HCT116 (cell line): ENCODE measurements around the gene ZNF230. TPM values are rescaled to one million over a fixed set of nuclear protein-coding genes. Genes with fewer than 3 reads are reported as not detected.
A peak's percentile ranks its signal among the peaks of the same experiment; 100 is the strongest.

ENCODE experiments used
- ATAC-seq: fragments of 200-7000 bp; cut with Tn5 transposase; 2 replicates; pipeline ENCODE4 v1.9.1; 2020; ENCODE audit warnings: mild to moderate bottlenecking, moderate library complexity
- BruUV-seq: library from RNA; stranded (reverse); fragments of 400-500 nt; replicated peaks from 2 replicates; lab custom pipeline; 2021; lab: Mats Ljungman, UMichigan
- CTCF ChIA-PET: fragments of 300-600 bp; sonication (Branson Sonifier 250); formaldehyde crosslinking; loops from one replicate; lab custom pipeline; 2021; ENCODE audit warnings: antibody characterized with exemption; lab: Charles Lee
- POLR2A ChIA-PET: fragments of 300-600, 350-600 bp; sonication (Branson Sonifier 250); formaldehyde crosslinking; loops from one replicate; lab custom pipeline; 2021; ENCODE audit warnings: antibody characterized with exemption; lab: Charles Lee
- RAD21 ChIA-PET, 2 experiments: fragments of 300-600 bp; sonication (Branson Sonifier 250); formaldehyde crosslinking; loops; one replicate each; lab custom pipeline; 2023; ENCODE audit warnings: low total read pairs in 2 of 2; ENCODE audit not compliant: uncharacterized antibody in 2 of 2, unreplicated experiment in 2 of 2, low non-redundant PET in 1 of 2; lab: Charles Lee
- DNase-seq: peaks from one replicate; pipeline ENCODE4 v3.0.0-alpha.2; 2010; ENCODE audit warnings: low read depth, low spot score
- H2AFZ ChIP-seq: fragments of 200-600 bp; shearing (Covaris generic), sonication (generic); 2 replicates; pipeline ENCODE4 v1.6.1; 2017; ENCODE audit warnings: low read depth, mixed run types, mixed read lengths, antibody characterized with exemption, low read length; ENCODE audit not compliant: poor library complexity, severe bottlenecking
- H3K27ac ChIP-seq: 2 replicates; pipeline ENCODE4 v1.5.1; 2012; ENCODE audit warnings: low read depth, low read length
- H3K27me3 ChIP-seq: fragments of 200-600 bp; sonication (generic); 2 replicates; pipeline ENCODE4 v1.6.1; 2016; ENCODE audit warnings: mixed run types, low read length, mixed read lengths; ENCODE audit not compliant: insufficient read depth
- H3K36me3 ChIP-seq, 2 experiments: fragments of 200-500 bp in 1 of 2; fragments of 200-600 bp in 1 of 2; sonication (Bioruptor generic) in 1 of 2; sonication (generic) in 1 of 2; 2 replicates each; pipeline versions ENCODE4 v1.5.1 to v1.6.1; 2014 to 2016; ENCODE audit warnings: low read length in 2 of 2, inconsistent platforms in 1 of 2, mixed read lengths in 1 of 2, mixed run types in 1 of 2; ENCODE audit not compliant: insufficient read depth in 2 of 2, control insufficient read depth in 1 of 2
- H3K4me1 ChIP-seq, 2 experiments: fragments of 200-600 bp in 1 of 2; sonication (generic) in 1 of 2; 2 replicates each; pipeline versions ENCODE4 v1.5.1 to v1.6.1; 2012 to 2017; ENCODE audit warnings: low read length in 2 of 2, inconsistent platforms in 1 of 2, mild to moderate bottlenecking in 1 of 2, mixed read lengths in 1 of 2, mixed run types in 1 of 2, moderate library complexity in 1 of 2; ENCODE audit not compliant: insufficient read depth in 2 of 2, control insufficient read depth in 1 of 2
- H3K4me2 ChIP-seq: fragments of 200-600 bp; sonication (generic); 2 replicates; pipeline ENCODE4 v1.6.1; 2017; ENCODE audit warnings: mixed run types, low read length, mixed read lengths
- H3K4me3 ChIP-seq, 2 experiments: fragments of 200-600 bp in 1 of 2; sonication (generic) in 1 of 2; replicated peaks in 1 of 2; 2 replicates each; pipeline ENCODE4 v1.5.1; 2011 to 2016; ENCODE audit warnings: low read length in 2 of 2, control low read depth in 1 of 2, low read depth in 1 of 2, mild to moderate bottlenecking in 1 of 2, mixed read lengths in 1 of 2, mixed run types in 1 of 2
- H3K79me2 ChIP-seq: fragments of 200-600 bp; sonication (generic); 2 replicates; pipeline ENCODE4 v1.6.1; 2017; ENCODE audit warnings: mild to moderate bottlenecking, mixed run types, low read length, moderate library complexity, mixed read lengths; ENCODE audit not compliant: insufficient read depth
- H3K9ac ChIP-seq: fragments of 200-600 bp; sonication (generic); 2 replicates; pipeline ENCODE4 v1.6.1; 2016; ENCODE audit warnings: low read length, mixed read lengths
- H3K9me2 ChIP-seq: fragments of 200-600 bp; sonication (generic), shearing (Covaris generic); 2 replicates; pipeline ENCODE4 v1.6.1; 2017; ENCODE audit warnings: mixed run types, mild to moderate bottlenecking, moderate library complexity; ENCODE audit not compliant: insufficient read depth
- H3K9me3 ChIP-seq, 2 experiments: fragments of 200-500 bp in 1 of 2; fragments of 200-600 bp in 1 of 2; sonication (Bioruptor generic) in 1 of 2; sonication (generic) in 1 of 2; 2 replicates each; pipeline ENCODE4 v1.6.1; 2014 to 2017; ENCODE audit warnings: low read length in 2 of 2, mixed read lengths in 2 of 2, inconsistent platforms in 1 of 2, low read depth in 1 of 2, mild to moderate bottlenecking in 1 of 2, mixed run types in 1 of 2, moderate library complexity in 1 of 2; ENCODE audit not compliant: control insufficient read depth in 1 of 2, insufficient read depth in 1 of 2
- H4K20me1 ChIP-seq: fragments of 200-600 bp; sonication (generic), shearing (Covaris generic); 2 replicates; pipeline ENCODE4 v1.6.1; 2017; ENCODE audit warnings: mixed run types, mild to moderate bottlenecking, moderate library complexity; ENCODE audit not compliant: insufficient read depth
- ATF3 ChIP-seq: IDR thresholded peaks from 2 replicates; pipeline ENCODE4 v1.6.1; 2012
- CBX3 ChIP-seq: IDR thresholded peaks from 2 replicates; pipeline ENCODE4 v1.6.1; 2012; ENCODE audit warnings: low read depth
- CTCF ChIP-seq, 3 experiments: fragments of 200-600 bp in 1 of 3; sonication (generic) in 1 of 3; IDR thresholded peaks in 2 of 3; conservative IDR thresholded peaks in 1 of 3; 2 replicates each; pipeline ENCODE4 v1.5.1; 2012 to 2017; ENCODE audit warnings: low read depth in 2 of 3, low read length in 2 of 3, antibody characterized with exemption in 1 of 3, borderline replicate concordance in 1 of 3, control low read depth in 1 of 3, mild to moderate bottlenecking in 1 of 3, mixed read lengths in 1 of 3, mixed run types in 1 of 3, moderate library complexity in 1 of 3; ENCODE audit not compliant: insufficient read depth in 1 of 3
- EGR1 ChIP-seq: IDR thresholded peaks from 2 replicates; pipeline ENCODE4 v1.6.1; 2012; ENCODE audit warnings: low read depth
- POLR2AphosphoS5 ChIP-seq: IDR thresholded peaks from 2 replicates; pipeline ENCODE4 v1.6.1; 2011; ENCODE audit warnings: mild to moderate bottlenecking, low read depth, low read length, moderate library complexity
- SP1 ChIP-seq: IDR thresholded peaks from 2 replicates; pipeline ENCODE4 v1.6.1; 2012; ENCODE audit warnings: low read depth
- SRF ChIP-seq: IDR thresholded peaks from 2 replicates; pipeline ENCODE4 v1.6.1; 2012; ENCODE audit warnings: low read depth
- ZFX ChIP-seq: fragments of 450-650 bp; IDR thresholded peaks from 2 replicates; pipeline ENCODE4 v1.6.1; 2017
- intact Hi-C: fragments of 100-400 bp; cut with micrococcal nuclease; formaldehyde crosslinking; loops from 2 replicates; pipeline ENCODE4 v1.10.0; 2022
- total RNA-seq: library from RNA; stranded (reverse); gene quantifications from one replicate; pipeline ENCODE4 v1.2.1, GENCODE V29; 2021; ENCODE audit not compliant: unreplicated experiment

The ZNF230 gene
- total RNA-seq, 1 experiment from 2014 or later = 2.8 TPM

GRCh38 chr19:44055870-44056269, 53.1 kb downstream of the ZNF230 start:
- H3K36me3 ChIP-seq = no peaks in the 10 kb centered on the region
- no peaks in the 10 kb centered on the region for H4K20me1 ChIP-seq
- H3K9me2 ChIP-seq = no peaks in the 10 kb centered on the region
- H3K9me3 ChIP-seq = no peaks in the 10 kb centered on the region; a peak in 2 of 4 replicates
- ATAC-seq (no peak), DNase-seq (no peak)
- H3K4me2 ChIP-seq = no peak overlapping the region
- H3K4me3 ChIP-seq = no peak overlapping the region
- CTCF ChIA-PET = no interaction called here
- intact Hi-C loops = no loop called here
- no peak overlapping the region for H2AFZ ChIP-seq
- TF ChIP-seq EGR1 (no peak), SRF (no peak), ZFX (no peak), ATF3 (no peak), CTCF (IDR thresholded peaks at IDR 0.05 in 2 of 3, conservative IDR thresholded peaks at IDR 0.05 in 1 of 3; ENCODE audit: borderline replicate concordance in 1 of 3, insufficient read depth in 1 of 3, low read depth in 2 of 3, low read length in 2 of 3) (peak in 1 of 3 experiments; percentile 11; a peak in 1 of 6 replicates), SP1 (no peak)
- no peak overlapping the region for H3K9ac ChIP-seq
- no peaks in the 10 kb centered on the region for H3K4me1 ChIP-seq
- RAD21 ChIA-PET = no interaction called here
- H3K27ac ChIP-seq = no peak overlapping the region
- no peaks in the 10 kb centered on the region for H3K79me2 ChIP-seq
- no TSS peak for BruUV-seq
- H3K27me3 ChIP-seq = no peaks in the 10 kb centered on the region
- POLR2A ChIA-PET = no interaction called here

GRCh38 chr19:44059229-44059628, 56.5 kb downstream of the ZNF230 start:
- no peaks in the 10 kb centered on the region for H3K27me3 ChIP-seq
- H4K20me1 ChIP-seq = no peaks in the 10 kb centered on the region
- H3K9me3 ChIP-seq = no peaks in the 10 kb centered on the region; a peak in 2 of 4 replicates
- H3K4me2 ChIP-seq = no peak overlapping the region
- ATAC-seq (no peak), DNase-seq (no peak)
- ChIA-PET POLR2A (no interaction called here), RAD21 (no interaction called here), CTCF (no interaction called here)
- no peaks in the 10 kb centered on the region for H3K9me2 ChIP-seq
- no peak overlapping the region for H3K27ac ChIP-seq
- no peaks in the 10 kb centered on the region for H3K36me3 ChIP-seq
- no peak overlapping the region for H3K4me3 ChIP-seq
- no TSS peak for BruUV-seq
- H3K4me1 ChIP-seq = no peaks in the 10 kb centered on the region
- no peak overlapping the region for H2AFZ ChIP-seq
- H3K9ac ChIP-seq = no peak overlapping the region
- no peak for TF ChIP-seq POLR2AphosphoS5
- TF ChIP-seq CBX3 = no peak
- no peaks in the 10 kb centered on the region for H3K79me2 ChIP-seq
- intact Hi-C loops = no loop called here
